Loucy (cell line): Measurements from ENCODE around the gene TMOD1.

Experiments
- CTCF ChIP-seq: fragments of 200-600 bp; sonication (generic); conservative IDR thresholded peaks from 2 replicates; pipeline ENCODE4 v1.5.1; 2014; ENCODE audit warnings: mild to moderate bottlenecking, antibody characterized with exemption, low read length
- EZH2phosphoT487 ChIP-seq: fragments of 200-600 bp; IDR thresholded peaks from 2 replicates; pipeline ENCODE4 v1.6.1; 2018; ENCODE audit warnings: antibody characterized with exemption, mild to moderate bottlenecking, moderate library complexity, borderline replicate concordance

GRCh38 chr9:97636903-97637302 is 135.4 kb downstream of the TMOD1 start:
- no peak for TF ChIP-seq EZH2phosphoT487
- TF ChIP-seq CTCF: no peak
